ENCODE measurements around the gene AAMP.

The AAMP gene

DNA sequence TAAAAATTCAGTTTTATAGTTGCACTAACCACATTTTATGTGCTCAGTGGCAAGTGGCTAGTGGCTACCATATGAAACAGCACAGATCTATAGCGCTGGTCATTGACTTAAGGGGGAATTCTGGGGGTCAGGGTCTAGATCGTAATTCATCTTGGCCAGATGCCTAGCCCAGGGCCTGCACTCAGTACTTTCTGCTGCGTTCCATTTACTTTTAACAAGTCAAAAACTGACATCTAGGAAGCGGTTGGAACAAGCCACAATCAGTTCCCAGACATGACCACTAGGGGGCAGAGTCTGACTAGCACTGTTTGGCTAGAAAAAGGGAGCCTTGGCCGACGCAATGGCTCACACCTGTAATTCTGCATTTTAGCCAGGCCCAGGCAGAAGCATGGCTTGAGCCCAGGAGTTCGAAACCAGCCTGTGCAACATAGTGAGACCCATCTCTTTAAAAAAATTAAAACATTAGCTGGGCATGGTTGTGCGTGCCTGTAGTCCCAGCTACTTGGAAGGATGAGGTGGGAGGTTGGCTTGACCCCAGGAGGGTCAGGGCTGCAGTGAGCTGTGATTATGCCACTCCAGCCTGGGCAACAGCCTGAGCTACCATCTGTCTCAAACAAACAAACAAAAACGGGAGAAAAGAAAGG, 31.4 kb upstream of the AAMP start:
- TF ChIP-seq, protein P1, sequence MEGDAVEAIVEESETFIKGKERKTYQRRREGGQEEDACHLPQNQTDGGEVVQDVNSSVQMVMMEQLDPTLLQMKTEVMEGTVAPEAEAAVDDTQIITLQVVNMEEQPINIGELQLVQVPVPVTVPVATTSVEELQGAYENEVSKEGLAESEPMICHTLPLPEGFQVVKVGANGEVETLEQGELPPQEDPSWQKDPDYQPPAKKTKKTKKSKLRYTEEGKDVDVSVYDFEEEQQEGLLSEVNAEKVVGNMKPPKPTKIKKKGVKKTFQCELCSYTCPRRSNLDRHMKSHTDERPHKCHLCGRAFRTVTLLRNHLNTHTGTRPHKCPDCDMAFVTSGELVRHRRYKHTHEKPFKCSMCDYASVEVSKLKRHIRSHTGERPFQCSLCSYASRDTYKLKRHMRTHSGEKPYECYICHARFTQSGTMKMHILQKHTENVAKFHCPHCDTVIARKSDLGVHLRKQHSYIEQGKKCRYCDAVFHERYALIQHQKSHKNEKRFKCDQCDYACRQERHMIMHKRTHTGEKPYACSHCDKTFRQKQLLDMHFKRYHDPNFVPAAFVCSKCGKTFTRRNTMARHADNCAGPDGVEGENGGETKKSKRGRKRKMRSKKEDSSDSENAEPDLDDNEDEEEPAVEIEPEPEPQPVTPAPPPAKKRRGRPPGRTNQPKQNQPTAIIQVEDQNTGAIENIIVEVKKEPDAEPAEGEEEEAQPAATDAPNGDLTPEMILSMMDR (conservative IDR thresholded peaks at IDR 0.05; ENCODE audit: low read length): peak; percentile 98
- H3K4me3 ChIP-seq (ENCODE audit: low read length): no peak overlapping the region
- DNase-seq (ENCODE audit: low read depth): peak; percentile 70

- H3K4me3 ChIP-seq (ENCODE audit: low read length): no peak overlapping the region
- no peak for DNase-seq (ENCODE audit: low read depth)
- TF ChIP-seq, protein P1 (conservative IDR thresholded peaks at IDR 0.05; ENCODE audit: low read length): no peak
These were observed 30.2 kb upstream of the AAMP start for GRCh38 chr2:218300141-218300540.

DNA sequence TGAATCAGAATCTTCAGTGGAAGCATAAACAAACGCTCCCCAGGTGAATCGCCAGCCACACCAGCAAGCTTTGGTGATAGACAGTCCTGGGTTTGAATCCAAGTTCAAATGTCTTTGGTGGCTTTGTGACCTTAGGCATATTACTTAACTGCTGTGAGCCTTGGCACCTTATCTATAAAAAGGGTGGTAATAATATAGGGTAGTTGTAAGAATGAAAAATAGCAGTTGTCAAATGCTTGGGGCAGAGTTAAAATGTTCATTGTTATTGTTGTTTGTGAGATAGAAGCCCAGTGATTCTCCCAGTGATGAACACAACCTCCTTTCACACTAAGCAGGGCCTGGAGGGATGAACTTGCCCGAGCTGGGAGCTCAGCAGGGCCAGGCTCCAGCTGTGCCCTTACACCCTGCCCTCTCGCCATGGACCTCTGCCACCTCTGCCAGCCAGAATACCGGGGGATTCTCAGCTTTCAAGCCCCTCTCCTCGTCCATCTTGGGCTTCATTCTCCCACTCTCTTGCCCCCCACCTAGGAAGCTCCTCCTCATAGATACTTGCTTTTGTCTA, 28.5 kb upstream of the AAMP start:
- H3K4me3 ChIP-seq (ENCODE audit: low read length): no peak overlapping the region
- DNase-seq (ENCODE audit: low read depth): no peak
- TF ChIP-seq, protein P1 (conservative IDR thresholded peaks at IDR 0.05; ENCODE audit: low read length): no peak

GRCh38 chr2:218296847-218297246, 26.9 kb upstream of the AAMP start:
- TF ChIP-seq, protein P1 (conservative IDR thresholded peaks at IDR 0.05; ENCODE audit: low read length): no peak
- no peak for DNase-seq (ENCODE audit: low read depth)
- H3K4me3 ChIP-seq (ENCODE audit: low read length): no peak overlapping the region

DNA sequence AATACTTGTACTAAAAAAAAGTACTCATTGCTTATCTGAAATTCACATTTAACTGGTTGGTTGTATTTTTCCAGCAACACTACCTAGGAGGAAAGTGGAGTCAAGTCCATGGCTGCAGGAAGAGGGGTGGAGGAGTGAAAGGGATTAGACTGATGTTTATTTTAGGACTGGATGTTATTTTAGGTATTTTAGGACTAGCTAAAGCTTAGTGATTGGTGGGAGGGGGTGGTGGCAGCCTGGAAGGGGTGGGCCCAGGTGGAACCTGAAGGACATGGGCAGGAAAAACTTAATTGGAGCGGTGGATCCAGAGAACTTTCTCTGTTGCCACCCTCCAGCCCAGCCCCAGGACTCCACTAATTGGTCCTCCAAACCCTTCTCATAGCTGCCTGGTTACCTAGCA, 26.3 kb upstream of the AAMP start:
- DNase-seq (ENCODE audit: low read depth): no peak

DNA sequence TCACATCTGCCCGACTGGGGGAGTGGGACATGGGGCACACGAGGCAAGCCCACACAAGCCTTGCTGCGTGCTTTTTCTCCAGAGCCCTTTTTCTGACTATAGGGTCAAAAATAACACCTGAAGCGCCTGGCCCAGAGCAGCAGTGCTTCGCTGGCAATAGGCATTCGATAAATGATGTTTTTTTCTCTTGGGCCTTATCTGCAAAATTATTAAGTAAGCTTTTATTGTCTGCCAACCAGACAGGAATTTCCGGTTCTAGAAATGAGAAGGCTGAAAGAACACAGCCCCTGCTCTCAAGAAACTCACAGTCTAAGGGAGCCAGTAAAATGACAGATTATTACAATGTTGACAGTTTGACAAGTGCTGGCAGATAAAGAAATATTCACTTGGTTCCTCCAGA, 25.1 kb upstream of the AAMP start:
- no peak for DNase-seq (ENCODE audit: low read depth)
- TF ChIP-seq, protein P1 (conservative IDR thresholded peaks at IDR 0.05; ENCODE audit: low read length): no peak
- no peak overlapping the region for H3K4me3 ChIP-seq (ENCODE audit: low read length)

More for the DNA sequence above, 26.3 kb upstream of the AAMP start:
- TF ChIP-seq, protein P1 (conservative IDR thresholded peaks at IDR 0.05; ENCODE audit: low read length): no peak
- H3K4me3 ChIP-seq (ENCODE audit: low read length): no peak overlapping the region

DNA sequence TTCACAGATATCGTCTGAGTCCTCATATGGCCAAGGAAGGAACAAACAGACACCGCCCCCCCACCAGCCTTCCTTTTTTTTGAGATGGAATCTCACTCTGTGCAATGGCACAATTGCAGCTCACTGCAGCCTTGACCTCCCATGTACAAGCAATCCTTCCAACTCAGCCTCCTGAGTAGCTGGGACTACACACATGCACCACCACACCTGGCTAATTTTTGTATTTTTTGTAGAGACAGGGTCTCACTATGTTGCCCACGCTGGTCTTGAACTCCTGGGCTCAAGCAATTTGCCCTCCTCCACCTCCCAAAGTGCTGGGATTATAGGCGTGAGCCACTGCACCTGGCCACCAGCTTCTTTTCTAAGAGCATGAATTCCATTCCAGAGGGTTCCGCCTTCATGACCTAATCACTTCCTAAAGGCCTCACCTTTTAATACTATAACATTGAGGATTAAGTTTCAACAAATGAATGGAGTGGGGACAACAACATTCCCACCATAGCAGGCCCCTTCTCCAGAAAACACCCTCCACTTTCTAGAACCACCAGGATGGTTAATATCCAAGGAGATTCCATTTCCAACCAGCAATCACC, 24.6 kb upstream of the AAMP start:
- TF ChIP-seq, protein P1 (conservative IDR thresholded peaks at IDR 0.05; ENCODE audit: low read length): no peak
- no peak for DNase-seq (ENCODE audit: low read depth)
- no peak overlapping the region for H3K4me3 ChIP-seq (ENCODE audit: low read length)
